ENCODE results near the gene NSA2. TPM values are rescaled to one million over a fixed set of nuclear protein-coding genes. Genes with fewer than 3 reads are reported as not detected.

The NSA2 gene
- total and polyA plus RNA-seq, 2 of the 13 experiments (the other 11 are each of a cell fraction or from before 2014, with no cell fraction given), result 33.0 to 101 TPM

- peak; percentile 83; the same call in 1 of the 2 replicates for TF ChIP-seq ZNF136 (CRISPR knock-in tag; IDR thresholded peaks at IDR 0.05; ENCODE audit: low read depth)
- TF ChIP-seq ZNF652 (CRISPR knock-in tag; IDR thresholded peaks at IDR 0.05; ENCODE audit: borderline replicate concordance, low read depth), result peak; percentile 36; the same call in 1 of the 2 replicates
- 0 out of 2 replicates have a peak, but pooled peaks have one; percentile 22 for TF ChIP-seq ZBTB14 (CRISPR knock-in tag; IDR thresholded peaks at IDR 0.05)
- TF ChIP-seq ZNF691 (CRISPR knock-in tag; IDR thresholded peaks at IDR 0.05; ENCODE audit: borderline replicate concordance, low read depth), result peak; percentile 78; the same call in 1 of the 2 replicates
- peak; percentile 86 for TF ChIP-seq CREM (IDR thresholded peaks at IDR 0.05)
- no peak; the same call in 1 of the 2 replicates for TF ChIP-seq CREM (CRISPR knock-in tag; IDR thresholded peaks at IDR 0.05)
- peak; percentile 44 for TF ChIP-seq RXRB (CRISPR knock-in tag; IDR thresholded peaks at IDR 0.05; ENCODE audit: borderline replicate concordance)
- TF ChIP-seq RFXANK (CRISPR knock-in tag; IDR thresholded peaks at IDR 0.05), result peak; percentile 52; the same call in 1 of the 2 replicates
- TF ChIP-seq CEBPB (IDR thresholded peaks at IDR 0.05; ENCODE audit: borderline replicate concordance, low read depth, low read length), result no peak
- TF ChIP-seq ZNF280D (CRISPR knock-in tag; IDR thresholded peaks at IDR 0.05), result no peak
- TF ChIP-seq XRCC5 (optimal IDR thresholded peaks at IDR 0.05; ENCODE audit: low read length), result peak; percentile 99
- TF ChIP-seq BRD4 (CRISPR knock-in tag; IDR thresholded peaks at IDR 0.05), result 0 out of 2 replicates have a peak, but pooled peaks have one; percentile 52
- TF ChIP-seq ZNF512 (CRISPR knock-in tag; IDR thresholded peaks at IDR 0.05), result peak; percentile 79; the same call in 1 of the 2 replicates
- TF ChIP-seq PITX1 (CRISPR knock-in tag; IDR thresholded peaks at IDR 0.05), result peak; percentile 77
- TF ChIP-seq HNRNPH1 (optimal IDR thresholded peaks at IDR 0.05; ENCODE audit: low read depth, low read length), result no peak
- peak; percentile 97; the same call in 1 of the 2 replicates for TF ChIP-seq STAT6 (CRISPR knock-in tag; IDR thresholded peaks at IDR 0.05; ENCODE audit: borderline replicate concordance)
- peak; percentile 86; the same call in 1 of the 2 replicates for TF ChIP-seq KLF6 (CRISPR knock-in tag; IDR thresholded peaks at IDR 0.05)
- no peak for TF ChIP-seq ZNF616 (CRISPR knock-in tag; IDR thresholded peaks at IDR 0.05; ENCODE audit: low read depth)
- peak; percentile 86 for TF ChIP-seq ZNF605 (CRISPR knock-in tag; IDR thresholded peaks at IDR 0.05)
- TF ChIP-seq SRY (CRISPR knock-in tag; IDR thresholded peaks at IDR 0.05), result peak; percentile 83; the same call in 1 of the 2 replicates
These were observed at the start of gene NSA2, which contains the start of gene GFM2 (continued) for GRCh38 chr5:74766849-74767578.
